Measurements from ENCODE around the gene TNFRSF1B.

Gene TNFRSF1B

GRCh38 chr1:12174924-12175810, 8.4 kb downstream of the TNFRSF1B start:
- no peak for DNase-seq (ENCODE audit: low read depth in 1 of 2, low spot score in 1 of 2)

DNA sequence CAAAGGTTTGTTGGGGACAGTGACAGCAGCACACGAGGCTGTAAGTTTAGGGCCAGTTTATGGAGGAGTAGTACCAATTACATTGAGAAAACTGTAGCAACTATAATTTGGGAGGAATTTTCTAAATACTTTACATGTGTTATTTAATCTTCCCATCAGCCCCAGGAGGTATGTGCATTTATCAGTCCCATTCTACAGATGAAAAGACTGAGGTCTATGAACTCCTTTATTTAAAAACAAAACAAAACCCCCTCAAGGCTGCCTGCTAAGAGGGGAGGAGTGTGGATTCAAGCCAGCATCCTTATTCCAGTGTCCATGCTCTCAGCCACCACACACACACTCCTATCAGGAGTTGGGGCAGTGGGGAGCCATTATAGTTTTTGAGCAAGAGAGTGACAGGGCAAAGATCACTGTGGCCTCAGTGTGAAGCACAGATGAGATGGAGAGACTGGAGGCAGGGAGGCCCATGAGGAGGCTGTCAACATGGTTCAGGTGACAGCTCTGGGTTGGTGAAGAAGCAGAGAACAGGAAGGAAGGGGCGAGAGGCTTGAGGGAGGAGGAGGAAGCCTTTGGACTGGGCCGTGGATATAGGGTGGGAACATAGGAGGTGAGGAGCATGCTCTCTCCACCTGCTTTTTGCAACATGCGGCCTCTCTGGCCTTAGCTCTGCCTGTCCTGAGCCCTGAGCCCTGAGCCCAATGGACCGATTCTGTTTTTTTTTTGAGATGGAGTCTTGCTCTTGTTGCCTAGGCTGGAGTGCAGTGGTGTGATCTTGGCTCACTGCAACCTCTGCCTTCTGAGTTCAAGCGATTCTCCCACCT, 9.7 kb downstream of the TNFRSF1B start:
- no peak for DNase-seq (ENCODE audit: low read depth in 1 of 2, low spot score in 1 of 2)

DNA sequence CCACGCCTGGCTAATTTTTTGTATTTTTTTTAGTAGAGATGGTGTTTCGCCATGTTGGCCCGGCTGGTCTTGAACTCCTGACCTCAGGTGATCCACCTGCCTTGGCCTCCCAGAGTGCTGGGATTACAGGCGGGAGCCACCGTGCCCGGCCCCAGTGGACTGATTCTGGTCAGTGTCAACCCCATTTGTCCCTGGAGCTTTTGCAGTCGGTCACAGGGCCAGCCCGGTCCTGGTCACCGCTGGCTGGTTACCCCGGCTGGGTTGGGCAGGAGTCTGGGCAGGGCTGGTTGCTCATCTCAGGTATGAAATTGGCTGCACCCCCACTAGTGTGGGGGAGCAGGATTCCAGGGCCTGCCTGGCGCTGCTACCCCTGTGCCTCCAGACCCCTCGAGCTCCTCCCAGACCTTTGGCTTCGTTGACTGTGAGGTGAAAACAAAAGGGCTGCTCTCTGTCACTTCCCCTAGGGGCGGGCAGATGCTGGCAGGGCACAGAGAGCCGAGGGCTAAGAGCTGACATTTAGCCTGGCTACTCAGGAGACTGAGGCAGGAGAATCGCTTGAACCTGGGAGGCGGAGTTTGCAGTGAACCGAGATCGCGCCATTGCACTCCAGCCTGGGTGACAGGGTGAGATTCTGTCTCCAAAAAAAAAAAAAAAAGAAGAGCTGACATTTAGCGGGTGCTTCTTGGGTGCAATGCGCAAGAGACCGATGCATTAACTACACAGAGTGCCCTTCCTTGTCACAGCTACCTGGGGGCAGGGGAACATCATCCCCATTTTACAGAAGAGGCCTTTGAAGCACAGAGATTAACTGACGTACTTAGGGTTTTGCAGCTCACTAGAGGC, 10.6 kb downstream of the TNFRSF1B start:
- no peak for DNase-seq (ENCODE audit: low read depth in 1 of 2, low spot score in 1 of 2)

DNA sequence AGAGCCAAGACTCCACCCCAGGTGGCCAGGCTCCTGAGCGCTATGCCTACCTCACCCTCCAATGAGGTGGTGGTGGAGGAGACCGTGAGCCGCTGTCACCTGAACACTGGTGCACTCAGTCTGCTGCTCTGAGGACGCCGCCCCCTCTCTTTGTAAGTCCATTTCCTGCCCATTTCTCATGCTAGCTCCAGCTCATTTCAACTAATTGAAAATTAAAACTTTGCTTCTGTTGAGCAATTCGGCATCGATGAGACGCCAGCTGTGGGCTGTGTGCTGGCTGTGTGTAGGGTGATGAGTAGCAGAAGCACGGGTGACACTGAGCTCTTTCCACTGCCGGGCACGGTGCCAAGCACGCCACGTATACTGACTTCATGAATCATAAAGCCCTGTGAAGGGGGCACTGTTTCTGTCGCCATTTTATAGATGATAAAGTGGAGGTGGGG, 11.2 kb downstream of the TNFRSF1B start:
- peak; percentile 90 to 93 for DNase-seq (ENCODE audit: low read depth in 1 of 2, low spot score in 1 of 2)

- no peak for DNase-seq (ENCODE audit: low read depth in 1 of 2, low spot score in 1 of 2)
Observed at GRCh38 chr1:12178511-12178910, 11.7 kb downstream of the TNFRSF1B start.

- DNase-seq (ENCODE audit: low read depth in 1 of 2, low spot score in 1 of 2): peak; percentile 46 to 77
Observed at GRCh38 chr1:12179111-12179519, 12.3 kb downstream of the TNFRSF1B start.

- DNase-seq (ENCODE audit: low read depth in 1 of 2, low spot score in 1 of 2): no peak
Observed at GRCh38 chr1:12179676-12180075, 12.9 kb downstream of the TNFRSF1B start.

- no peak for DNase-seq (ENCODE audit: low read depth in 1 of 2, low spot score in 1 of 2)
Observed at GRCh38 chr1:12180315-12180714, 13.5 kb downstream of the TNFRSF1B start.

DNA sequence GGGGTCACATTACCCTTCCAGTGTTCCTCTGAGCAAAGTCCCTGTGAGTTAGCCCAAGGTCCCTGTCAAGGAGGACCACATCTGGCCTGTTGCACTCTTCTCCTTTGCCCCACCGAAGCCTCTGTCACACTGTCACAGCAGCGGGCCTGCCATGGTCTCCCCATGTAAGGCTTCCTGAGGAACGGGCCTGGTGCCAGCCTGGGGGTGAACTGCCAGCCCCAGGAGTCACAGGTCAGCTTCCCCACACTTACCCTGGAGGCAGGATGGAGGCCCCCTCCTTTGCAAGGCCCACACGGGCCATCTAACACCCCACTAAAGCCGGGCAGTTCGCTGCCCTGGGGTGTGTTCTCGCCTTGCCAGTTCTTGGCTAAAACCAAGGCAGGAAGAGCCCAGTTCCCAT, 14.1 kb downstream of the TNFRSF1B start:
- DNase-seq (ENCODE audit: low read depth in 1 of 2, low spot score in 1 of 2): no peak

DNA sequence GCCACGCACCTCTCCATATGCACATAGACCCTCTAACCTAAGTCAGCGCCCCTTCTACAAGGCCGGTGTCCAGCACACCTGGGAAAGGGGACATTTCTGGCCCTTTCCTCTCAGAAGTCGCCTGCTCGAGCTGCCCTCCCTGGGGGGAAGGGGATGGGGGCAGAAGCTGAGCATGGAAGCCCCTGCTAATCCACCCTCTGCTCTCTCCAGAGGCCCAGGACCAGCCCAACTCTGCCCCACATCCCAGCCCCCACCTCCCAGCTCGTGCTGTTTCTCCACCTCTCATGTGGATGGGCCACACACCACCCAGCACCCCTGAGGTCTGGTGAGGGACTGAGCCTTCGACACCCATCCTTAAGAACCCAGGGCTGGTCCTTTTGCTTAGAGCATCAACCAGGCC, 14.8 kb downstream of the TNFRSF1B start:
- DNase-seq (ENCODE audit: low read depth in 1 of 2, low spot score in 1 of 2): no peak

- DNase-seq (ENCODE audit: low read depth in 1 of 2, low spot score in 1 of 2): no peak
Observed at GRCh38 chr1:12182410-12182984, 15.7 kb downstream of the TNFRSF1B start.

- no peak for DNase-seq (ENCODE audit: low read depth in 1 of 2, low spot score in 1 of 2)
Observed at GRCh38 chr1:12183095-12183794, 16.5 kb downstream of the TNFRSF1B start.

DNA sequence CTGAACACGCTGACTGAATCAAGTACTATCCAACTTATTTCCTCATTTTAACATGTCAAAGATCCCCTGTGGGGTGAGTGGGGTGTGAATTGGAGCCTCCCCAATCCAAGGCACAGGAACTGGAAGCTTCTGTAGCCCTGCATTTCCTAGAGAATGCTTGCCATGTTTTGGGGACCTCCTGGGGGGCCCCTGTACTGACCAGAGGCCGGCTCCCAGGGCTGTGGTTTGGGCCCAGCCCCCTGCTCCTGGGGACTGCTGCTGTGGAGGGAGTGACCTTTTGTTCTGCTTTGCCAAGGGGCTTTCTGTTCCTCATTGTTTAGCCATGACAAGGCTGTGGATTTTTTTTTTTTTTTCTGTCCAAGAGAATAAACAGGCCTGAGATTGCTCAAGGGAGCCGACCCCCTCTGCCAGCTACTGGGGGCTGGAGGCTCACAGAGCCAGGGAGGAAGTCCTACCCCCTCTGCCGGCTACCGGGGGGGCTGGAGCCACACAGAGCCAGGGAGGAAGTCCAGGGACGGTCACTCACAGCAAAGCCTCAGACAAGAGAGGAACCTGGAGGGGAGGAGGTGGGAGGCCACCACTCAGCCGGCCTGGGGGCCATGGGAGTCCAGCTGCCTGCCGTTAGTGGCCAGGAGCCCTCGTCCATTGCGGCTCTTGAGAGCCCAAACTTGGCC, 17.4 kb downstream of the TNFRSF1B start:
- DNase-seq (ENCODE audit: low read depth in 1 of 2, low spot score in 1 of 2): no peak

- no peak for DNase-seq (ENCODE audit: low read depth in 1 of 2, low spot score in 1 of 2)
Observed at GRCh38 chr1:12185036-12185917, 18.5 kb downstream of the TNFRSF1B start.

DNA sequence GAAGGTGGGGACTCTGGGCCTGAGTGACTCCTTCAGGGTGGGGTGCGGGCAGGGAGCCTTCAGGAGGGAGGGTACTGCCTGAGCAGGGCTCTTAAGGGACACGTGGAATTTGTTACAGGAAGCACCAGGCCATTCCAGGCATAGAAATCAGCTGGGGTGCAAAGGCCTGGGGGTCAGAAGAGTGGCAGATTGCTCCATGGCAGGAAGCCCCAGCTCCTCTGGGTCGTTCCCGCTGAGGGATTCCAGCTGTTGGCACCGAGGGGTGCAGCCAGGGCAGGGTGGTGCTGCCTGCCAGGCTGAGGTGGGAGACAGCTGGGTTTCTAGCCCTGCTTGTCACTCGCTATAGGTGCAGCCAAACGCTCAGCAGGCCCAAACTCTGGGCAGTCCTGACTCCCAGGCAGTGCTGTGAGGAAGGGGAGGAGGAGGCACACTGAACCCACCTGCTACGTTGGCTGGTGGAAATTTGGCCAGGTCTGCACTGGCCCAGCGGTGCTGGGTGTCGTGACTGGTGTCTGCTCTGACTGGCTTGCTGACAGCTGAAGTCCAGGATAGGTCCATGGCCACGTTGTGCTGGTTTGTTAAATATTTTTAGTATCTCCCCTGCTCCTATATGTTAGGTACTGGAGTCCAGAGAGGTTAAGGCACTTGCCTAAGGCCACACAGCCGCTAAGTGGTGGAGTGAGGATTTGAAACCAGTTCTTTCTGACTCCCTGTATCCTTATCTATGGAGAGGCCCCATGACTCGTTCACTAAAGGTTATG, 19.3 kb downstream of the TNFRSF1B start:
- no peak for DNase-seq (ENCODE audit: low read depth in 1 of 2, low spot score in 1 of 2)

- no peak for DNase-seq (ENCODE audit: low read depth in 1 of 2, low spot score in 1 of 2)
Observed at GRCh38 chr1:12186679-12186985, 19.8 kb downstream of the TNFRSF1B start.

- DNase-seq (ENCODE audit: low read depth in 1 of 2, low spot score in 1 of 2): no peak
Observed at GRCh38 chr1:12188115-12188514, 21.3 kb downstream of the TNFRSF1B start.

DNA sequence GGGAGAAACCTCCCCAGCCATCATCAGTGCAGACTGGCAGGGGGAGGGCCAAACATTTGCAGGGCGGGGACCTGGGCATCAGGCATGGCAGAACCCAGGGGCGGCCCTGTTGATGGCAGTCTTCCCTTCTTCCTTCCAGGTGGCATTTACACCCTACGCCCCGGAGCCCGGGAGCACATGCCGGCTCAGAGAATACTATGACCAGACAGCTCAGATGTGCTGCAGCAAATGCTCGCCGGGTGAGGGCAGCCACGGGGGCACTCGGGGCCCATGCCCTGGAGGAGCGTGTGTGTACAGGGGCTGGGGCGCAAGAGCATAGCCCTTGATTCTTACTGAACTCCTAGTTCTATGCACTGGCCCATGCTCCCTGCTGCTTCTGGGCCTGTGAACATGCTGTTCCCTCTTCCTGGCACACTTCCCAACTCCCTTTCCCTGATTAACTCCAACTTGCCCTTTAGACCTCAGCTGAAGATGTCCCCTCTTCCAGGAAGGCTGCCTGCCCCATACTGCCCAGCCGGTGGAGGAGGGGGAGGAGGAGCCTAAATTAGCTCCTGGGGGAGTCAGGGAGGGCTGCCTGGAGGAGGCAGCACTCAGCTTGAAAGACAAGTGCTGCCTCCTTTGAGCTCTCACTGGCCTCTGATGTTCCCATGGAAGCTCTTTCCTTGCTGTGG, 22.0 kb downstream of the TNFRSF1B start:
- DNase-seq (ENCODE audit: low read depth in 1 of 2, low spot score in 1 of 2): no peak
